GM19455 (cell line): ENCODE measurements around the gene SMIM24.
"Not testable (repeated sequence)": the region's sequence is repeated elsewhere in the genome, so short reads cannot be mapped to it uniquely, and the experiment has no call there.

Source experiments
- ATAC-seq: cut with Tn5 transposase; IDR thresholded peaks from one replicate; pipeline ENCODE4 v1.9.1; 2021; ENCODE audit not compliant: unreplicated experiment

The SMIM24 gene

DNA sequence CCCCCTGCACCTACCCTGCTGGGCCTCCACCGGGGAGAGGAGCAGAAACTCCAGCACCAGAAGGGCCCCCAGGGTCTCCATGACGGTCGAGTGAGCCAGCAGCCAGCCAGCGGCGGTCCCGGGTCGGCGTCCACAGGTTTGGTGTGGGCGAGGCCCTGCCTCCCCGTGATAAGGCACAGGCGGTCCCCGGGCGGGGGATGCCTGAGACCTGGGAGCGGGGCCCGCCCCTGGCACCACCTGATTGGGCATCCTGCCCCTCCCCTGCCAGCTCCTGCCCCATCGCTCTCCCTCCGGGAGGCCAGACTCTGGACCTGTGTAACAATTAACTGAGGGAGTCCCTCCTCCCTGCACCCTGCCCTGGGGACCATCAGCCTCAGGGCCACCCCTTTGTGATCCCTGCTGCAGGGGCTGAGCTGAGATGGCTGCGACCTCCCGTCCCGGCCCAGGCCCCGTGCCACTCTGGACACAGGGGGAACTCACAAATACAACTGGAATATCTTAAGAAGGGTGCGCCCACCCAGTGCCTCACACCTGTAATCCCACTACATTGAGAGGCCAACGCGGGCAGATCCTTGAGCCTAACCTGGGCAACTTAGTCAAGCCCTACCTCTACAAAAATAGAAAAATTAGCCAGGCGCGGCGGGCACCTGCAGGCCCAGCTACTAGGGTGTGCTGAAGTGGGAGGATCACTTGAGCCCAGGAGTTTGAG, at the start of gene SMIM24:
TSS of gene SMIM24 (minus strand) at position 143 of the 709 bp plus-strand sequence. CDS start at position 81, 62 bp downstream.
- ATAC-seq, result no peak

DNA sequence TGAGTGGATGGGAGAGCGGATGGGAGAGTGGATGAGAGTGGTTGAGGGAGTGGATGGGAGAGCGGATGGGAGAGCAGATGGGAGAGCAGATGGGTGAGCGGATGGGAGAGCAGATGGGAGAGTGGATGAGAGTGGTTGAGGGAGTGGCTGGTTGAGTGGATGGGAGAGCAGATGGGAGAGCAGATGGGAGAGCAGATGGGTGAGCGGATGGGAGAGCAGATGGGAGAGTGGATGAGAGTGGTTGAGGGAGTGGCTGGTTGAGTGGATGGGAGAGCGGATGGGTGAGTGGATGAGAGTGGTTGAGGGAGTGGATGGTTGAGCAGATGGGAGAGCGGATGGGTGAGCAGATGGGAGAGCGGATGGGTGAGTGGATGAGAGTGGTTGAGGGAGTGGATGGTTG, 49.0 kb upstream of the SMIM24 start:
- not testable (repeated sequence) for ATAC-seq

DNA sequence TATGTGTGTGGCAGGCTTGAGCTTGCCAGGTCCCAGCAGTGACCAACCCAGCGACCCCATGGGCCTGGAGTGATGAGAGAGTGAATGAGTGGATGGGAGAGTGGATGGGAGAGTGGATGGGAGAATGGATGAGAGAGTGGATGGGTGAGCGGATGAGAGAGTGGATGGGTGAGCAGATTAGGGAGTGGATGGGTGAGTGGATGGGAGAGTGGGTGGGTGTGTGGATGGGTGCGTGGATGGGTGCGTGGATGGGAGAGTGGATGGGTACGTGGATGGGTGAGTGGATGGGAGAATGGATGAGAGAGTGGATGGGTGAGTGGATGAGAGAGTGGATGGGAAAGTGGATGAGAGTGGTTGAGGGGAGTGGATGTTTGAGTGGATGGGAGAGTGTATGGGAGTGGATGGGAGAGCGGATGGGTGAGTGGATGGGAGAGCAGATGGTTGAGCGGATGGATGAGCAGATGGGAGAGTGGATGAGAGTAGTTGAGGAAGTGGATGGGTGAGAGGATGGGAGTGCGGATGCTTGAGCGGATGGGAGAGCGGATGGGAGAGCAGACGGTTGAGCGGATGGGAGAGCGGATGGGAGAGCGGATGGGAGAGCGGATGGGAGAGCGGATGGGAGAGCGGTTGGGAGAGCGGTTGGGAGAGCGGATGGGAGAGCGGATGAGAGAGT, 48.4 kb upstream of the SMIM24 start:
- ATAC-seq, result no peak

DNA sequence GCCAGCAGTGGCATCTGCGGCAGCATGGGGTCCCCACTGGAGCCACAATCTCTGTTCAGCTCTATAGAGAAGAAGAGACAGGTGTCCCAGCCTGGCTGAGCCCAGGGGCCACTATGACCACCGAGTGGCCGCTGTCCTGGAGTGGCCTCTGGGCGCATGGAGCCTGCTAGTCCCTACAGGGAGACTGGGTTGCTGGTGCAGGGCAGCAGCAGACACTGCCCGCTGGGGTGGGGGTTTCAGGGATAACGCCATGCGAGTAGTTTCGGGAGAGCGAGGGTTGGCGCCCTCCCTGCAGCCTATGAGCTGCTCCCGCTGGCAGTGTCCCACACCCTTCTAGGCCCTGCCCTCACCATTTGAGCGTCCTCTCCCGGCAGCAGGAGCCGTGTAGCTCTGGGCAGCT, 47.8 kb upstream of the SMIM24 start:
- no peak for ATAC-seq

DNA sequence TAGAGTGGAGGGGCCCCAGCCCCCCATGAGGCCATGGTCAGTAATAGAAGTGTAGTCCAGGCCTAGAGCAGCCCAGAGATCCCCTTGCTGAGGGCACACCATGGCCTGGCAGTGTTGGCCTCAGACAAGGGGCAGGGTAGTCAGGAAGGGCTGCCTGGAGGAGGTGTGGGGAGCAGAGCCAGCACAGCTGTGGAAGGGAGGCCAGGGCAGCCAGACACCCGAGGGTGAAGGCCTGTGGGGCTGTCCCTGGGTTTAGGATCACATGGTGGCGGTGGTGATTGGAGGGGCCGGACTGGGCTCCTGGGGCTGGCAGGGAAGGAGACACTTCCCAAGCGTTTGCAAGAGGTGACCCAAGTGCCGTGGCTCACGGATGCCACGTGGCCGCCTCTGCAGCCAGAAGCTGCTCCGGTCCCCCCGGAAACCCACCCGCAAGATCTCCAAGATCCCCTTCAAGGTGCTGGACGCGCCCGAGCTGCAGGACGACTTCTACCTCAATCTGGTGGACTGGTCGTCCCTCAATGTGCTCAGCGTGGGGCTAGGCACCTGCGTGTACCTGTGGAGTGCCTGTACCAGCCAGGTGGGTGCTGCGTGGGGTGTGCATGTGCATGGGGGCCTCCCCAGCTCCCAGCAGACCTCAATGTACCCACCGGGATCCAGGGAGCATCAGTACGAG, 47.0 kb upstream of the SMIM24 start:
- ATAC-seq, result no peak

DNA sequence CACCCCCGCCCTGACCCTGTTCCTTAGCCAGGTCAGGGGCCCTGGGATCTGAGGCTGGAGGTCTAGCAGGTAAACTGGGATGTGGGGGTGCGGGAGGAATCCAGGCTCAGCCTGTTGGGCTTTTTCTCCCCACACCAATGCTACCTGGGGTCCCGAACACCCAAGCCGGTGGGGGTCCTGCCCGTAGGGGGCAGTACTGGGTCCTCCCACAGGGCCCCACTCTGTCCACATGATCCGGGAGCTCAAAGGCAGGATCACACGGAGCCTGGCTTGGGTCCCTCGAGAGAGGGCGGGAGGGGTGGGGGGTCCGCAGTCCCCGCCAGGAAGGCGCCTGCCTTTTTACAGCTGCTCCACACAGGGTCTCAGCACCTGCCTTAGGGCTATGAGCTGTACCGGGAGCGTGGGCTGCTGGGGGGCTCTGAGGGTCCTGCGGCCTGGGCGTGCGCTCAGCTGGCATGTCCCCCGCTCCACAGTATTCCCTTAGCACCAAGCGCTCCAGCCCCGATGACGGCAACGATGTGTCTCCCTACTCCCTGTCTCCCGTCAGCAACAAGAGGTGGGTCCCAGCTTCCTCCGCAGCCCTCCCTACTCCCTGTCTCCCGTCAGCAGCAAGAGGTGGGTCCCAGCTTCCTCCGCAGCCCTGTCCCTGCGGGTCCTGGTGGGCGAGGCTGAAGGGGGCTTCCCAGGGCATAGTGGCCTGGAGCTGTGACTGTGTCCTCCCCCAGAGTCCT, 46.3 kb upstream of the SMIM24 start:
- no peak for ATAC-seq

DNA sequence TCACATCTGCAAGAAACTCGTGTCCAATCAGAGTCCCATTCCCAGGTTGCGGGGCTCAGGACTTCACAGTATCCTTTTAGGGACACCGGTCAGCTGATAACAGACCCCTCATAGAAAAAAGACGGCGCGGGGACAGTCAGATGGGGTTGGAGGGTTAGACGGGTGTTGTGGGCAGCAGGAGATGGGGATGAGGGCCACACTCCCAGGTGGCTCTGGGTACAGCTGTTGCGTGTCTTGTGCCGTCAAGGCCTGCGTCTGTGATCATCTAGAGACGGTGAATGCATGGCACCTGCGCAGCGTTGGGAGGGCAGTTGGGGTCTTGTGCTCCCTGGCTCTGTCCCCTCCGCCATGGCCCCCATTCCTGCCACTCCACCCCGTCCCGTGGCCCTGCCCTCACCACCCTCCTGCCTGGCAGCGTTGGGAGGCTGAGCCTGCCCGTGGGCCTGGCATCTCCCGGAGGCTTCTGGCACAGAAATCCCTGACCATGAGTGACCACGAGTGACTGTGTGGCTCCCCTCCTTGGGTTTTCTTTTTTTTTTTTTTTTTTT, 44.7 kb upstream of the SMIM24 start:
- ATAC-seq, result no peak

DNA sequence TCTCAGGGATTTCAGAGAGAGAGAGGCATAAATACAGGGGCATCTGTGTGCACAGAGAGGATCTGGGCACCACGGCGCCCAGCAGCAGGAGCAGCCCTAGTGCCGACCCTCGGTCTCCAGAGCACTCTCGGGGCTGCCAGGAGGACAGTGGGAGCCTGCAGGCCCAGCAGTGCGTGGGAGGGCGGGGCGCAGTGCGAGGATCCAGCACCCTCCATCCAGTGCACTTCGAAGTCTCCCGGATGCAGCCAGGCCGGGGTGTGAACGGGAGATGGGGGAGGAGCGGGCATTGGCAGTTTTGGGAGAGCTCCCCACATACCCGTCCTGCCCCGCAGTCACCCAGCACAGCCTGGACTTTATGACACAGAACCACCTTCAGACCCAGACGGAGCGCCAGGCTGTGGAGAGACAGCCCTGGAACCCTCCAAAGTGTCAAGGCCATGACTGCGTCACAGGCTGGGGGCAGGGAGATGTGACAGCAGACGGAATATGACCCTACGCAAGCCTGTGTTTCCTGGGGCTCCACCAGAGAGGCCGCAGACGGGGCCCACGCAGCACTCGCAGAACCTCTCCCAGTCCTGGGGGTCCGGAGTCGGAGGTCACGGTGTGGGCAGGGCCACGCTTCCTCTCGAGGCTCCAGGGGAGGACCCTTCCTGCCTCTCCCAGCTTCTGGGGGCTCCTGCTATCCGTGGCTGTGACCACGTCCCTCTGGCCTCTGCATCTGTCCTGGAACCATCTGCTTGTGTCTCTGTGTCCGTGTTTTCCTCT, 43.9 kb upstream of the SMIM24 start:
- ATAC-seq, result no peak

DNA sequence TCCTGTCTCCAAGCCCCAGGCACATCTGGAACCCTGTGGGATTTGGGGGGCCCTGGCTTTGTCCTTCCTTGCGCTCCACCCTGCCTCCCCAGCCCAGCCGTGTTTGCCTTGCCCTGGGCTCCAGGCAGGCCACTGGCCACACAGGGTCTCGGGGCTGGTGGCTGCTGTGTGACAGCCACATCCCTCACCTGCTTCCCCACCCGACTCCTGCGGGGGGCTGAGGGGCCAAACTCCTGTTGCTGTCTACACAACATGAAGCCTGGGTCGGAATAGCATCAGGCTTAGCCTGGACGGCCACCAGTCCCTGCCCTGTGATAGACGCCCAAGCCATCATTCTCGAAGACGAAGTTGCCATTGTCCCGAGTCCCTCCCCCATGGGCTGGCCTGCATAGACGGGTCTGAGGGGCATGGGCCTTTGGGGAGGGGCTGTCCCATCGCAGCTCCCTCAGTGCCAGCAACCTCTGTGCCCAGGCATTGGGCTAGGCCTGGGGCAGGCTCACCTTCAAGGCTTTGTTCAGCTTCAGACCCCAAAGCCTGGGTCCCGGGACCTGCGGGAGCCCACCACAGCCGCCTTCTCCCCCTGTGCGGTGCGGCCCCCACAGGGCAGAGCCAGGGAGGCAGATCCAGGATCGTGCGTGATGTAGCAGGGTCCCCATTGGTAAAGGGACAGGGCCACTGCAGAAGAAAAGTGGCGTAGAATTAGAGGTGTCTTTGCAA, 43.2 kb upstream of the SMIM24 start:
- ATAC-seq, result no peak

DNA sequence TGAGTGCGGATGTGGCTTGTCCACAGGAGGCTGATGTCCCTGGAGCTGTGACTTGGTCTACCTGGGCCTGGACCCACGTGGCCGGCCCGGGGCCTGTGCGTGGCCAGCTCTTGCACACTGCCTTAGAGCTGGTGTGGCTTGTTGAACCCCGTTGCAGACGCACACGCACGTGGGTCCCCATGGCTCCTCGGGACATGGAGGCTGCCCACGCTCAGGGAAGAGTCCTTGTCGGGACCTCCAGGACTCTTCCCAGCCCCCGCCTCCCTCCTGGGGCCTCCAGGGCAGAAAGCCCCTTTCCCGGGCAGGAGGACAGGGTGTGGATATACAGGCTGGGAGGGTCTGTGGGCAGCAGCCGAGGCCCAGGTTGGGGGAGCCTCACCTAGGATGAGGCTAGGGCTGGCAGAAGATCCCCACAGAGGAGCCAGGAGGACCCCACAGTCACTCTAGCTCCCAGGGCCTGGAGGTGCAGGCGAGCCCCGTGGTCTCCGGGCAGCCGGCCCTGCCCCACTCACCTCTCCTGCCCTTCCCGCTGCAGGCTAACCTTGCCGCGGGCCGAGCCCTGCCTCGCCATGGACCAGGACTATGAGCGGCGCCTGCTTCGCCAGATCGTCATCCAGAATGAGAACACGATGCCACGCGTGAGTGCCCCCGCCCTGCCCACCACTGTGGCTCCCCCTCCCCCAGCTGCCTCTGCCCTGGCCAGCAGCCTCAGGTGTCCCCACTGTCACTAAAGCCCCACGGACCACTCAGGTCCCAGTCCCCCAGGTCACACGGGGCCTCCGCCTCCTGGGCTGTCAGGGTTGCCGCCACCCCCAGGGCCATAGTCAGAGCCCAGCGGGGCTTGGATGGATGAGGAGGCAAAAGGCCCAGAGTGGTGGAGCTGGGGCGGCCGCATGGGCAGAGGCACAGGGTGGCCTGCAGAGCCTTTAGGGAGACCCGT, 42.4 kb upstream of the SMIM24 start:
- ATAC-seq, result no peak

DNA sequence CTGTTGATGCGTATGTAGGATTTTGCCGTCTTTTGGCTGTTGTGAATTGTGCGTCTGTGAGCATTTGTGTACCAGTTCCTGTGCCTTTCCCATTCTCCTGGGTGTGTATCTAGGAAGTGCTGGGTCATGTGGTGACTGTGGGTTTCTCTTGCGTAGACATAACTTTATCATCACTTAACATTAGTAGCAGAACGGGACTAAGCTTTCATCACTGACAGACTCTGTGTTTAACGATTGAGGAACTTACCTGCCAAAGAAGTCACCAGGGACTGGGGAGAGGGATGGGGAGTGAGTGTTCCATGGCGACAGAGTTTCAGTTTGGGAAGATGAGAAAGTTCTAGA, 40.8 kb upstream of the SMIM24 start:
- no peak for ATAC-seq

DNA sequence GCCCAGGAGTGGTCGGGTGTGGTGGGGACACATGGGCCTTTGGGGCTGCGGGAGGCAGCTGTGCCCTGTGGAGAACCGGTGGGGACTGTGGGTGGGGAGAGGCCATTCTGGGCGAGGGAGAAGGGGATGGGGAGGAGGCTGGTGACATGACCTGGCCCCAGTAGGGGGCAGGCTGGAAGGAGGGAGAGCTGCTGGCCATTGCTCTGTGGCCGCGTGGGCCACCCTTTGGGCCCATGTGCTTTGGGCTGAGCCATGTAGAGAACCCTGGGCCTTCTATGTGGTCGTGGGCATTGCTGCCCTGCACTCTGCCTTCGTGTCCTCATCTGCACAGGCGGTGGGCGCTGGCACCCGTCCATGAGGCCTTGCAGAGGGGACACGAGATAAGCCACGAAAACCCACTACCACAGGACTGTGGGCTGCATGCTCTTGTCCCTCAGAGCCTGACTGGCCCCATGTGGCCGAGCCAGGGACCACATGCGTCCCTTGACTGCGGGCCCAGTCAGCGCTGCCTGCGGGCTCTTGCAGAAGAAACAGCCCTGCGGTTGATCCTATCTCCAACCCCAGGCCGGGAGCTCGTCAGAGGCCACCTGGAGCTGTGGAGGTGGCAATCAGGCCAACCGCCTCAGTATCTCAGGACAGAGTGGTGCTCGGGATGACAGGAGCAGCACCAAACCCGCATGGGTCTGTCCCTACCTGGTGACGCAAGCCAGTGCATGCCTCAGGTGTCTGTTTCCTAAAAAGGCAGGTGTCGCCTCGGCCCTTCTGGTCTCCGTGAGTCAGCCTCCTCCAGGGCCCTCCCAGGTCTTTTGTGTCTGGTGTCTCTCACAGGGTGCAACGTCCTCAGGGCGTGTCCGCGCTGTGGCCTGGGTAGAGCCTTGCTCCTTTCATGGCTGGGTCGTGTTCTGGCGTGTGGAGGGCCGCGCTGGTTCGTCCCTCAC, 40.1 kb upstream of the SMIM24 start:
- ATAC-seq, result no peak

DNA sequence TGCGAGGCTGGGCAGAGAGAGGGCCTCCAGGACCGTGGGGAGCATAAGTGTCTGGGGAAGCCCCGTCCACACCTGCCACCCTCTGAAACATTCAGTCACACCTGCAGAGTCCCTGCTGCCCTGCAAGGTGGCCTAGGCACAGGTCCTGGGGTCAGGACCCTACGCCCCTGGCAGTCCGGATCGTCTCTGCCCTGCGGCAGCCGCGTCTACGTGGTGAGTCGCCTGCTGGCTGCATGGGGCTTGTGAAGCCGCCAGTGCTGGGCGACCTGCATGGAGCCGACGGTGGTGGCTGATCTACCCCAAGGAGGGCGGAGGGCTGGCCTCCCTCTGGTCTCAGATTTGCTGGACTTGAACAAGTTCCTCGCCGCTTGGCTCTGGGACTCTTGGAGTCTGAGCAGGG, 38.8 kb upstream of the SMIM24 start:
- no peak for ATAC-seq

DNA sequence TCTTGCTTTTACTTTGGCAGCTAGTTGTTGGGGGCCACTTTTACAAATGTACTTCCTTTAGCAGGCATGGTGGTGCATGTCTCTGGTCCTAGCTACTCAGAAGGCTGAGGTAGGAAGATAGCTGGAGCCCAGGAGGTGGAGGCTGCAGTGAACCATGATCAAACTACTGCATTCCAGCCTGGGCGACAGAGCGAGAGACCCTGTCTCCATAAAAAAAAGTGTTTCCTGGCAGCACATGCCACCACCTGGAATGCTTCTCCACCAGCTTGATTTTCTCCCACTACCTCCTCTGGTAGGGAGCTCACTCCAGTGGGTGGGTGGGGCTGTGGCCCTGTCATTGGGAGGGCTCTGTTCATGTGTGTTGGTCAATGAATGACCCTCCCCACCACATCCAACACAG, 38.3 kb upstream of the SMIM24 start:
- ATAC-seq, result no peak

DNA sequence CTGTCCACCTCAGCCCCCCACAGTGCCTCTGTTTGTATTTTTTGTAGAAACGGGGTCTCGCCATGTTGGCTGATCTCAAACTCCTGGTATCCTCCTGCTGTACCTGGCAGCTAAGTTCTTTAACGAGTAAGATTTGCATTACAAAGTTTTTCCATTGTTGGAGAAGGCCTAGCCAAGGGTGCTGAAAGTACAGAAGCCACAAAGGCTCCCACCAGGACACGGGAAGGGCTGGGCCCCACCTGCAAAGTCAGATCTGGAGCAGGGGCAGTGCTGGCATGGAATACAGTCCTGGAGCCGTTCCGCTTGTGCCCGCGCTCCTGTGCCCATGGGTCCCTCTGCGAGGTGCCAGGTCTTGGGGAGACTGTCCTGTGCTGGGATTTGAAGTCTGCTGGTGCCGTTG, 37.9 kb upstream of the SMIM24 start:
- ATAC-seq, result no peak

DNA sequence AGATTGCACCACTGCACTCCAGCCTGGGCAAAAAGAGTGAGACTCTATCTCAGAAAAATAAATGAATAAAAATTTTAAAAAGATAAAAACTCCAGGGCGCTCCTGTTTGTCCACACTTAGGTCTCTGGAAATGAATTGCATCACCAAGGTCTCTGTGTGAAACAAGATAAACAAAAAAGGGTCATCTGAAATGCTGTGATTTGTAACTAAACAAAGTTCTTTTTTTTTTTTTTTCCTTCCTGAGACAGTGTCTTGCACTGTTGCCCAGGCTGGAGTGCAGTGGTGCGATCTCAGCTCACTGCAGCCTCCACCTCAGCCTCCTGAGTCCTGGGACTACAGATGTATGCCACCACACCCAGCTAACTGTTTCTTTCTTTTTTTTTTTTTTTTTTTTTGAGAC, 37.3 kb upstream of the SMIM24 start:
- ATAC-seq, result no peak

DNA sequence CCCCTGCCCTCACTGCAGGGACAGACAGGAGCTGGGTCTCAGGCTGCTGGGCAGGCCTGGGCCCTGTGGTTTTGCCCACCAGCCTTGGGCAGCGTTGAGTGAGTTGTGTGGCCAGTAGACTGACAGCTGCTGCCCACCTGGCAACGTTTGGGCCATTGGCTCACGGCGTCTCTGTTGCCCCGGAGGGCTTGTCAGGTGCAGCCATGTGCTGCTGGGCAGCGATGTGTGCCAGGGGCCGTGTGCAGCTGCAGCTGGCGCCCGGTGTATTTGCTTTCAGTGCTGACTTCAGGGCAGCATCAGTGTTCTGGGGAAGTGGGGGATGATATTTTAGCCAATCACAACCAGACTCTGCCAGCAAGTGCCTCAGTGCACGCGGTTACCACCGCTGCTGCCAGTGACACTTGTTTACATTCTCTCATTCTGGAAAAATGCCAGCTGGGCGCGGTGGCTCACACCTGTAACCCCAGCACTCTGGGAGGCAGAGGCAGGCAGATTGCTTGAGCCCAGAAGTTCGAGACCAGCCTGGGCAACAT, 36.4 kb upstream of the SMIM24 start:
- no peak for ATAC-seq
